Neural cell (in vitro differentiated cells): ENCODE data around the gene SHBG. TPM values are rescaled to one million over a fixed set of nuclear protein-coding genes. Genes with fewer than 3 reads are reported as not detected.

Experiments used
- H2AFZ ChIP-seq: fragments of 200-600, 300-800 bp; sonication (generic), shearing (Covaris generic); 2 replicates; pipeline ENCODE4 v1.6.0; 2014; ENCODE audit warnings: low read depth, mild to moderate bottlenecking, antibody characterized with exemption, low read length, moderate library complexity
- H3F3A ChIP-seq: fragments of 200-600 bp; shearing (Covaris generic); 2 replicates; pipeline ENCODE4 v1.6.1; 2016; ENCODE audit warnings: mild to moderate bottlenecking, moderate library complexity, mixed read lengths, antibody characterized with exemption, low read length; ENCODE audit not compliant: insufficient read depth, poor library complexity, severe bottlenecking
- H3K27ac ChIP-seq: fragments of 200-600, 300-800 bp; sonication (generic), shearing (Covaris generic); 2 replicates; pipeline ENCODE4 v1.5.1; 2014; ENCODE audit warnings: mild to moderate bottlenecking, low read length, moderate library complexity
- H3K27me3 ChIP-seq: fragments of 300-800, 200-600 bp; sonication (generic), shearing (Covaris generic); 2 replicates; pipeline ENCODE4 v1.6.0; 2014; ENCODE audit warnings: mild to moderate bottlenecking, low read depth, low read length, moderate library complexity; ENCODE audit not compliant: insufficient read depth
- H3K36me3 ChIP-seq: fragments of 300-800, 200-600 bp; sonication (generic), shearing (Covaris generic); 2 replicates; pipeline ENCODE4 v1.5.1; 2014; ENCODE audit warnings: mild to moderate bottlenecking, antibody characterized with exemption, low read length, moderate library complexity; ENCODE audit not compliant: insufficient read depth
- H3K4me2 ChIP-seq: fragments of 300-800, 200-600 bp; sonication (generic), shearing (Covaris generic); 2 replicates; pipeline ENCODE4 v1.6.0; 2014; ENCODE audit warnings: mild to moderate bottlenecking, low read length
- H3K4me3 ChIP-seq: fragments of 300-800, 200-600 bp; sonication (generic), shearing (Covaris generic); 2 replicates; pipeline ENCODE4 v1.5.1; 2014; ENCODE audit warnings: mild to moderate bottlenecking, low read length, moderate library complexity
- H3K79me2 ChIP-seq: fragments of 200-600 bp; shearing (Covaris generic); replicated peaks from 2 replicates; pipeline ENCODE4 v1.6.0; 2014; ENCODE audit warnings: mild to moderate bottlenecking, low read length, moderate library complexity; ENCODE audit not compliant: insufficient read depth
- H3K9ac ChIP-seq: fragments of 300-800, 200-600 bp; sonication (generic), shearing (Covaris generic); 2 replicates; pipeline ENCODE4 v1.6.1; 2016; ENCODE audit warnings: mild to moderate bottlenecking, low read length, mixed read lengths
- H3K9me2 ChIP-seq: fragments of 200-600 bp; shearing (Covaris generic); 2 replicates; pipeline ENCODE4 v1.6.1; 2016; ENCODE audit warnings: mild to moderate bottlenecking, low read length, mixed read lengths; ENCODE audit not compliant: insufficient read depth
- H3K9me3 ChIP-seq: fragments of 200-600, 300-800 bp; sonication (generic), shearing (Covaris generic); 2 replicates; pipeline ENCODE4 v1.6.1; 2016; ENCODE audit warnings: mild to moderate bottlenecking, mixed run types, low read length, moderate library complexity, mixed read lengths
- H4K20me1 ChIP-seq: fragments of 200-600 bp; shearing (Covaris generic); 2 replicates; pipeline ENCODE4 v1.6.1; 2016; ENCODE audit warnings: mild to moderate bottlenecking, mixed run types; ENCODE audit not compliant: insufficient read depth
- EP300 ChIP-seq: fragments of 450-650 bp; conservative IDR thresholded peaks from 2 replicates; pipeline ENCODE4 v1.6.1; 2014; ENCODE audit warnings: antibody characterized with exemption, mild to moderate bottlenecking, moderate library complexity; ENCODE audit not compliant: poor library complexity, severe bottlenecking
- EZH2 ChIP-seq: fragments of 200-600, 300-800 bp; shearing (Covaris generic), sonication (generic); IDR thresholded peaks from 2 replicates; pipeline ENCODE4 v1.6.1; 2014; ENCODE audit warnings: antibody characterized with exemption, low read length, borderline replicate concordance, mild to moderate bottlenecking; ENCODE audit not compliant: insufficient read depth, poor library complexity, severe bottlenecking
- MXI1 ChIP-seq: fragments of 450-650 bp; conservative IDR thresholded peaks from 2 replicates; pipeline ENCODE4 v1.6.1; 2014; ENCODE audit warnings: antibody characterized with exemption, mild to moderate bottlenecking; ENCODE audit not compliant: poor library complexity, severe bottlenecking
- POLR2AphosphoS5 ChIP-seq: IDR thresholded peaks from 2 replicates; pipeline ENCODE4 v1.6.1; 2012
- RAD21 ChIP-seq: fragments of 450-650 bp; conservative IDR thresholded peaks from 2 replicates; pipeline ENCODE4 v1.6.1; 2014; ENCODE audit warnings: antibody characterized with exemption, mild to moderate bottlenecking, moderate library complexity
- SMC3 ChIP-seq: fragments of 450-650 bp; conservative IDR thresholded peaks from 2 replicates; pipeline ENCODE4 v1.6.1; 2014; ENCODE audit warnings: antibody characterized with exemption, mild to moderate bottlenecking, moderate library complexity; ENCODE audit not compliant: poor library complexity
- TAF1 ChIP-seq: IDR thresholded peaks from 2 replicates; pipeline ENCODE4 v1.6.1; 2012; ENCODE audit warnings: low read depth
- polyA plus RNA-seq: library from polyadenylated mRNA; depleted of rRNA; stranded (reverse); fragments of >200 nt; gene quantifications from 2 replicates; pipeline ENCODE4 v1.2.3, GENCODE V29; 2014
- TF ChIP-seq, protein P1 (sequence below): IDR thresholded peaks from 2 replicates; pipeline ENCODE4 v1.6.1; 2012; ENCODE audit warnings: borderline replicate concordance
- TF ChIP-seq, protein P2 (sequence below): fragments of 450-650 bp; IDR thresholded peaks from 2 replicates; pipeline ENCODE4 v1.5.1; 2014; ENCODE audit warnings: antibody characterized with exemption, mild to moderate bottlenecking, moderate library complexity; ENCODE audit not compliant: poor library complexity, severe bottlenecking

Gene SHBG
- polyA plus RNA-seq, 1 donor from 2014 or later, result 0.90 TPM

DNA sequence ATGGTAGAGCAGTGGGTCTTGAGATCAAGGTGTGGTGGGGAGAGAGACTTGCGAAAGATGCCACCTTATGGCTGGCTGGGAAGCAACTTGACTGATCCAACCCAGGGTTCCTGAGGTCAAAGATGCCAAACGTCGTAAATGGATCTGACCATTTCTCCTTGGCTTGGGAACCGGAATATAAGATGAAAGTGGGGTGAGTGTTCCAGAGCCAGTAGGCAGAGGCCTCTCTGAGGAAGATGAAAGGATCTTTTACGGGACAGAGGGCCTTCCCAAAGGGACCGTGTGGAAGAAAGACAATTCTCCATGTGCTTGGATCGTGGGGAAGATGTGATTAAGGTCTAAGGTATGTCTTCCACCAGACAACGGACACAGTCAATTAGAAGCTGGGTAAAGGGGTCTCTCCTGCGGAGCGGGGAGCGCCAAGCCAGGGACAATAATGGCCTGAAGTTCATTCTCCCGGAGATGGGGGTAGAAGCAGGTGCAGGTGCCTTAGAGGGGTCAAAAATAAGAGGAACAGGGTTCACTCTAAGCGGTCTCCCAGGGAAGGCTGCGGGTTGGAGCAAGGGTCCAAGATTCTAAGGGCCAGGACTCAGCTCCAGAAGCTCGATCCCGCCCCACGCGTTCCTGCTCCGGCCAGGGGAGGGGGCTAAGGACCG lies 16.0 kb upstream of the SHBG start:
- Histone ChIP-seq H3K4me2 (peak overlapping the region; percentile 87), H3K9me2 (no peaks in the 10 kb centered on the region), H3K36me3 (no peaks in the 10 kb centered on the region), H3K79me2 (peaks cover 51% of the 10 kb centered on the region), H3K27me3 (no peaks in the 10 kb centered on the region), H2AFZ (no peak overlapping the region), H3K9ac (peak overlapping the region; percentile 94), H3F3A (no peaks in the 10 kb centered on the region), H3K9me3 (no peaks in the 10 kb centered on the region), H3K4me3 (peak overlapping the region; percentile 96), H3K27ac (peak overlapping the region; percentile 82), H4K20me1 (no peaks in the 10 kb centered on the region)
- TF ChIP-seq MXI1, result peak; percentile 19
- TF ChIP-seq, protein P1, sequence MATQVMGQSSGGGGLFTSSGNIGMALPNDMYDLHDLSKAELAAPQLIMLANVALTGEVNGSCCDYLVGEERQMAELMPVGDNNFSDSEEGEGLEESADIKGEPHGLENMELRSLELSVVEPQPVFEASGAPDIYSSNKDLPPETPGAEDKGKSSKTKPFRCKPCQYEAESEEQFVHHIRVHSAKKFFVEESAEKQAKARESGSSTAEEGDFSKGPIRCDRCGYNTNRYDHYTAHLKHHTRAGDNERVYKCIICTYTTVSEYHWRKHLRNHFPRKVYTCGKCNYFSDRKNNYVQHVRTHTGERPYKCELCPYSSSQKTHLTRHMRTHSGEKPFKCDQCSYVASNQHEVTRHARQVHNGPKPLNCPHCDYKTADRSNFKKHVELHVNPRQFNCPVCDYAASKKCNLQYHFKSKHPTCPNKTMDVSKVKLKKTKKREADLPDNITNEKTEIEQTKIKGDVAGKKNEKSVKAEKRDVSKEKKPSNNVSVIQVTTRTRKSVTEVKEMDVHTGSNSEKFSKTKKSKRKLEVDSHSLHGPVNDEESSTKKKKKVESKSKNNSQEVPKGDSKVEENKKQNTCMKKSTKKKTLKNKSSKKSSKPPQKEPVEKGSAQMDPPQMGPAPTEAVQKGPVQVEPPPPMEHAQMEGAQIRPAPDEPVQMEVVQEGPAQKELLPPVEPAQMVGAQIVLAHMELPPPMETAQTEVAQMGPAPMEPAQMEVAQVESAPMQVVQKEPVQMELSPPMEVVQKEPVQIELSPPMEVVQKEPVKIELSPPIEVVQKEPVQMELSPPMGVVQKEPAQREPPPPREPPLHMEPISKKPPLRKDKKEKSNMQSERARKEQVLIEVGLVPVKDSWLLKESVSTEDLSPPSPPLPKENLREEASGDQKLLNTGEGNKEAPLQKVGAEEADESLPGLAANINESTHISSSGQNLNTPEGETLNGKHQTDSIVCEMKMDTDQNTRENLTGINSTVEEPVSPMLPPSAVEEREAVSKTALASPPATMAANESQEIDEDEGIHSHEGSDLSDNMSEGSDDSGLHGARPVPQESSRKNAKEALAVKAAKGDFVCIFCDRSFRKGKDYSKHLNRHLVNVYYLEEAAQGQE, result no peak
- no peak for TF ChIP-seq TAF1

DNA sequence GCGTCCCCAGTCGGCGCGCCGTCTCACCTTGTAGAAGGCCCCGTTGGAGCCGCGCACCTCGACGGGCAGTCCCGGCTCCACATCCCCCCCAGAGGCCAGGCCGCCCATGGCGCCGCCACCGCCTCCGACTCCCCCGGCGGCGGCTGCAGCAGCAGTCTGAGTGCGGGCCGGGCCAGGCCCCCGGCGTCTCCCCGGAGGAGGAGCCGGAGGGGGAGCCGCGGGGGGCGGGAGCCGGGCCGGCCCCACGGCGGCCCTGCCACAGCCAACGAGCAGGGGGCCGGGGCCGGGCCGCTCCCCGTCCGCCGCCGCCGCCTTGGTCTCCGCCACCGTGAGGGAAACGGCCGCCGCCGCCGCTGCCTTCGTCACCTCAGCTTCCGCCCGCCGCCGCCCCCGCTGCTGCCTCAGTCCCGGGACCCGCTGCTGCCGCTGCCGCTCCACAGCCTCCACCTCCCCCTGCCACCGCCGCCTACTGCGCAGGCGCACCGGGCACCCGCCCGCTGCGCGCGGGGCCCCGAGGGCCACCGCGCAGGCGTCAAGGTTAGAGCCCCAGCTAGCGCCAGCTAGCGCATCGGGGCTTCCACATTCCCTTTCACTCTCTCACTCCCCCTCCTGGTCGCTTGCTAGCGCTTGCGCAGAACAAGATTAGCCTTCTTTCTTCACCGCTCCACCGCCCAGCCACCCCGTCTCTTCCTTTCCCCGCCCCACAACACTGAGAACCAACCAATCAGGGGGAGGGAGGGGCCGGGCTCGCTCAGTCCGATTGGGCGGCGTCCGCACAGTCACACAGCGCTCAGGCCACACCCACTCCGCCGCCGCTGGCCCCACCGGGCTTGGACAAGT lies 15.3 kb upstream of the SHBG start, which contains the start of gene FXR2:
Gene FXR2, minus strand, starts transcription at position 473 of the 840 bp plus-strand sequence. Its CDS starts 365 bp downstream, at position 108.
- Histone ChIP-seq H3K27ac (peak within 1 kb of the TSS; percentile 82), H3K9me2 (no peaks in the 10 kb centered on the region), H4K20me1 (no peaks in the 10 kb centered on the region), H3K4me3 (peak within 1 kb of the TSS; percentile 96), H3F3A (no peaks in the 10 kb centered on the region), H2AFZ (no peak within 1 kb of the TSS), H3K36me3 (no peaks in the 10 kb centered on the region), H3K4me2 (peak within 1 kb of the TSS; percentile 87), H3K79me2 (peaks cover 44% of the 10 kb centered on the region), H3K27me3 (no peaks in the 10 kb centered on the region), H3K9me3 (no peaks in the 10 kb centered on the region), H3K9ac (peak within 1 kb of the TSS; percentile 94)
- peak; percentile 56 for TF ChIP-seq RAD21
- peak; percentile 42 for TF ChIP-seq MXI1
- TF ChIP-seq, protein P1, result no peak
- TF ChIP-seq POLR2AphosphoS5, result peak; percentile 98
- TF ChIP-seq SMC3, result peak; percentile 57
- TF ChIP-seq EZH2, result no peak
- TF ChIP-seq TAF1, result no peak
- peak; percentile 69 for TF ChIP-seq EP300
- TF ChIP-seq, protein P2, sequence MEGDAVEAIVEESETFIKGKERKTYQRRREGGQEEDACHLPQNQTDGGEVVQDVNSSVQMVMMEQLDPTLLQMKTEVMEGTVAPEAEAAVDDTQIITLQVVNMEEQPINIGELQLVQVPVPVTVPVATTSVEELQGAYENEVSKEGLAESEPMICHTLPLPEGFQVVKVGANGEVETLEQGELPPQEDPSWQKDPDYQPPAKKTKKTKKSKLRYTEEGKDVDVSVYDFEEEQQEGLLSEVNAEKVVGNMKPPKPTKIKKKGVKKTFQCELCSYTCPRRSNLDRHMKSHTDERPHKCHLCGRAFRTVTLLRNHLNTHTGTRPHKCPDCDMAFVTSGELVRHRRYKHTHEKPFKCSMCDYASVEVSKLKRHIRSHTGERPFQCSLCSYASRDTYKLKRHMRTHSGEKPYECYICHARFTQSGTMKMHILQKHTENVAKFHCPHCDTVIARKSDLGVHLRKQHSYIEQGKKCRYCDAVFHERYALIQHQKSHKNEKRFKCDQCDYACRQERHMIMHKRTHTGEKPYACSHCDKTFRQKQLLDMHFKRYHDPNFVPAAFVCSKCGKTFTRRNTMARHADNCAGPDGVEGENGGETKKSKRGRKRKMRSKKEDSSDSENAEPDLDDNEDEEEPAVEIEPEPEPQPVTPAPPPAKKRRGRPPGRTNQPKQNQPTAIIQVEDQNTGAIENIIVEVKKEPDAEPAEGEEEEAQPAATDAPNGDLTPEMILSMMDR, result peak; percentile 99
